GM12864 (cell line): ENCODE measurements around the gene GPR137.
A peak's percentile ranks its signal among the peaks of the same experiment; 100 is the strongest.

Experiments
- DNase-seq: peaks from one replicate; pipeline ENCODE4 v3.0.0-alpha.2; 2011; ENCODE audit warnings: low read depth
- H3K4me3 ChIP-seq: 2 replicates; pipeline ENCODE4 v1.5.1; 2011; ENCODE audit warnings: mild to moderate bottlenecking, low read depth, low read length, control low read depth
- CTCF ChIP-seq: IDR thresholded peaks from 2 replicates; pipeline ENCODE4 v1.5.1; 2011; ENCODE audit warnings: low read depth, mild to moderate bottlenecking, moderate library complexity, low read length, control low read depth, inconsistent platforms; ENCODE audit errors: missing control alignments

The GPR137 gene

GRCh38 chr11:64330888-64331287, 45.2 kb downstream of the GPR137 start:
- DNase-seq = no peak
- no peak overlapping the region for H3K4me3 ChIP-seq
- TF ChIP-seq CTCF = no peak

DNA sequence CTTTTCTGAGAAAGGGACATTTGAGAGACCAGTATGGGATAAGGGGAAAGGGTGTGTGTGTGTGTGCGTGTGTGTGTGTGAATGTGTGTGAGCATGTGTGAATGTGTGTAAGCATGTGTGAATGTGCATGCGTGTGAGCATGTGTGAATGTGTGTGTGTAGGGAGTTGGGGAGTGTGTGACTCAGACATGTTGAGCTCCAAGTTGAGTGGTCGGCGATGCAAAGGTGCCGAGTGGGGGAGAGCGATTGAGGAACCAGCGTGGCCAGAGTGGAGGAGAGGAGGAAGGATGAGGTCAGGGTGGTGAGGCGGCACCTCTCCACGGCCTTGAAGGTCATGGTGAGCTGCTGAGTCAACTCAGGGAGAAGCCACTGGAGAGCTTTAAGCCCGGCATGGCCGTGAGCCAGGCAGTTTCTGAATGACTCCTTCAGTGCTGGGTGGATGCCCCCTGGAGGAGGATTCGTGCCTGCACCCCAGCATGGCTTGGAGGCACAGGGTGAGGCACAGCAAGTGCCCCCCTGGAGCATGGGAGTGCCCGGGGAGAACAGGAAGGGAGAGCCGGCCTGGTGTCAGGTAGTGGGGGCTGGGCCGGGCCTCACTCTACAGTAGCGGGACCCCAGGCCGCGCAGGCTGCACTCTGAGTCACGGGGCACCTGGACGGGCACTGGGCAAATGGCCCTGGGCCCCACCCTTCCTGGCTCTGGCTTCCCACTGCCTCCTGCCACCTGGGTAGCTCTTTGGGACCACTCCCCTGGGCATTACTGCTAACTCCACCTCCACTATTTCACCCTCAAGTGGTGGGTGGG, 46.1 kb downstream of the GPR137 start:
- peak; percentile 80 for TF ChIP-seq CTCF
- DNase-seq = peak; percentile 72
- no peak overlapping the region for H3K4me3 ChIP-seq

- H3K4me3 ChIP-seq = no peak overlapping the region
- no peak for TF ChIP-seq CTCF
- DNase-seq = no peak
Measured at GRCh38 chr11:64333556-64333955, 47.9 kb downstream of the GPR137 start.

DNA sequence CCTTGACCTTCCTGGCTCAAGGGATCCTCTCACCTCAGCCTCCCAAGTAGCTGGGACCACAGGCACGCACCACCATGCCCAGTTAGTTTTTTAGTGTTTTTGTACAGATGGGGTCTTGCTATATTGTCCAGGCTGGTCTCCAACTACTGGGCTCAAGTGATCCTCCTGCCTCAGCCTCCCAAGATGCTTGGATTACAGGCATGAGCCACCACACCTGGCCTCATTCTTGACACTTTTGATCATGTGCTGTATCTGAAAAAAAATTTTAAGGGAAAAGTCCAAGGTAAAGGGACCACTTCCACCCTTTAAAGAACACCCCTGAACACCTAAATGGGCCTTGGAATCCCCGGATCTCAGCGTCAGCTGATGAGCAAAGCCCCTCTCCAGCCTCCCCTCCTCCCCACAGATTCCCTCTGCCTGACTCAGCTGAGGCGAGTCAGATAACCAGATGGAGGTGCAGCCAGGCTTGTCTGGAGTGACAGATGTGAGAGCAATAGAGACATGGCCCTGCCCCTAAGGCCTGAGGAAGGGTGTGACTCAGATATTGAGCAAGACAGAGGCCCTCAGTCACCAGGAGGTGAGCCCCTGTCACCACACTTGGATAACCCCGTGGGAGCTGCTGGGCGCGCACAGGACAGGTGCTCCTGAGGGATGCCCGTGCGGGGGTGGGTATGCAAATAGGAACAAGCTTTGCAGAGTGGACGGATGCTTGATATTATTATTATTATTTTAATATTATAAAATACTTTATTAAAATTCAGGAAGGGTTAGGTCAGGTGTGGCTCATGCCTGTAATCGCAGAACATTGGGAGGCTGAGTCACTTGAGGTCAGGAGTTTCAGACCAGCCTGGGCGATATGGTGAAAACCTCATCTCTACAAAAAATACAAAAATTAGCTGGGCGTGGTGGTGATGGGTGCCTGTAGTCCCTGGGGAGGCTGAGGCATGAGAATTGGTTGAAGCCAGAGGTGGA, 49.4 kb downstream of the GPR137 start:
- H3K4me3 ChIP-seq = no peak overlapping the region
- TF ChIP-seq CTCF = no peak
- peak; percentile 80 for DNase-seq

- no peak overlapping the region for H3K4me3 ChIP-seq
Measured at GRCh38 chr11:64337538-64338249, 52.0 kb downstream of the GPR137 start.

More at GRCh38 chr11:64337538-64338249, 52.0 kb downstream of the GPR137 start:
- no peak for TF ChIP-seq CTCF
- no peak for DNase-seq
